GM11168 (cell line): ENCODE measurements around the gene TMEM239.

ENCODE experiments used
- in situ Hi-C: fragments of 300-500 bp; cut with MboI; formaldehyde crosslinking; loops from one replicate; pipeline ENCODE4 v1.12.0; 2022; ENCODE audit warnings: low sequenced_read_pairs; ENCODE audit not compliant: unreplicated experiment

Gene TMEM239

GRCh38 chr20:2840967-2841531 lies 24.9 kb downstream of the TMEM239 start:
- in situ Hi-C loops, result no loop called here

GRCh38 chr20:2845607-2846006 lies 29.4 kb downstream of the TMEM239 start:
- in situ Hi-C loops, result no loop called here

GRCh38 chr20:2846698-2847097 lies 30.5 kb downstream of the TMEM239 start:
- in situ Hi-C loops, result no loop called here

DNA sequence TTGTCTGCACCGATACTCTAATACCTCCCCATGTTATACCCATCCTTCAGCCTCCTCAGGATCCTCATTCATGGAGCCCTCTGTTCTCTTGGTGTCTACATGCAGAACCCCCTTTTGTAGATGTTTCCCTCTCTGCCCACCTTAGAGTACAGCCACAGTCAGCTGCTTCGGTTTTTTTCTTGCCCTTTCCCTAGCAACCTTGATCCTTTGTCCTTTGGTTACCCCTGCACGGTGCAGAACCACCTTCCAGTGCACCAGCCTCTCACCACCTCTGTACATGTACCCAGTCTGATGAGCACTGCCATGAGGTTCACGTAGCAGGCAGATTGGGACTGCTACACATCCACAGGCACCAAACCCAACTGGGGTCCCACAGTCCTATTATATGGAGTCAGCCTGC lies 31.6 kb downstream of the TMEM239 start:
- in situ Hi-C loops, result no loop called here

GRCh38 chr20:2849529-2849928 lies 33.4 kb downstream of the TMEM239 start:
- in situ Hi-C loops, result no loop called here

- in situ Hi-C loops, result no loop called here
Measured at GRCh38 chr20:2851086-2851485, 34.9 kb downstream of the TMEM239 start.

GRCh38 chr20:2858591-2858990 lies 42.4 kb downstream of the TMEM239 start:
- in situ Hi-C loops, result no loop called here

DNA sequence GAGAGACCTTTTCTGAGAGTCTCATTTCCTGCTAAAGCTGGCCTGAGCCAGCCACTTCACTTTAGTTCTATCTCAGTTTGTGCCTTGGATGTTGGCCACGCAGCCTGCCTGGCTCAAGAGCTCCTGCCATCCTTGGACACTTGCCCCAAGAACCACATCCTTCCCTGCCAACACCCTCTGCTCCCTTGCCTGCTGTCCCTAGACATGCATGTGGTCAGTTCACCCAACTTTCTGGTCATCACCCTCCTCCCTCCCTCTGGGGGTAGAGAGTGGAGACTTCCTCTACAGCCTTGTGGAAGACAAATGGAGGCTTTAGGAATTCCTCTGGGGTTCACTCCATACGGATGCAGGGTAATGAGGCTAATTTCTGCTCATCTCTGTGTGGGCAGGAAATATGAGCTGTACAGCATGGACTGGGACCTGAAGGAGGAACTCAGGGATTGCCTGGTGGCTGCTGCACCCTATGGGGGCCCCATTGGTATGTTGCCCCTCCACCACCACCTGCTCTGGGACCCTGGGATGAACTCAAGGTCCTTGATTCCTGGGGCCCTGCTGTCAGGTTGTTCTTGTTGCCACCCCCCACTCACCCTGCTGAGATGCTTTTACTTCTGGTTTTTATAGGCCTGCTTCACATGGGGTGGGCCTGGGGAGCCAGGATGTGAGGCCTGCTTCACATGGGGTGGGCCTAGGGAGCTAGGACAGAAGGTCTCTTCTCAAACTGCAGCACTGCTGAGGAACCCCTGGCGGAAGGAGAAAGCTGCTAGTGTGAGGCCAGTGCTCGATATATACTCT lies 43.4 kb downstream of the TMEM239 start:
- in situ Hi-C loops, result no loop called here

GRCh38 chr20:2864626-2865025 lies 48.5 kb downstream of the TMEM239 start:
- in situ Hi-C loops, result no loop called here

DNA sequence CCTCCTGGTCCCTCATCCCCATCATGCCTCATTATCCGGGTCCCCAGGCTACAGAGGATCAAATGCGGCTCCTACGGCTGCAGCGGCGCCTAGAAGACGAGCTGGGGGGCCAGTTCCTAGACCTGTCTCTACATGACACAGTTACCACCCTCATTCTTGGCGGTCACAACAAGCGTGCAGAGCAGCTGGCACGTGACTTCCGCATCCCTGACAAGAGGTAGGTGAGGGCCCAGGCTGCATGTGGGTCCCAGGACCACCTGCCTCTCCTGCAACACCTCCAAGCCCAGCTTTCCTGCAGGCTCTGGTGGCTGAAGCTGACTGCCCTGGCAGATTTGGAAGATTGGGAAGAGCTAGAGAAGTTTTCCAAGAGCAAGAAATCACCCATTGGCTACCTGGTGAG lies 48.9 kb downstream of the TMEM239 start:
- in situ Hi-C loops, result no loop called here

DNA sequence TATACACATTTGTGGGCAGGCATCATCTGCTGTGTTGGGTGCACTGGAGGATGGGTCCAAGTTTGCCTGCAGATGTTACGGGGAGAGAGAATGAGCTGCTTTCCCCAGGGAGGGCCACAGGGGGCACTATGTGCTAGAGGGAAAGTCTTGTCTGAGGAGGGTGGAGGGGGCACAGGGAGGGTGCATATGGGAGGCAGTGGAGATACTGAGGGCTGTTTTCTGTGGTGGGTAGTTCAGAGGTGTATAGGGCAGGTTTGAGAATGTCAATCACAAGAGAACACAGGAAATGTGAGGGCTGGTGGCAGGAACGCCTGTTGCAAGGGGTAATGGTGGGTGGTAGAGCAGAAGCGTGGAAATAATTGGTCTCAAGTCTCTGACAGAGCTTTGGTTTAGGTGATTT lies 49.5 kb downstream of the TMEM239 start:
- in situ Hi-C loops, result no loop called here

DNA sequence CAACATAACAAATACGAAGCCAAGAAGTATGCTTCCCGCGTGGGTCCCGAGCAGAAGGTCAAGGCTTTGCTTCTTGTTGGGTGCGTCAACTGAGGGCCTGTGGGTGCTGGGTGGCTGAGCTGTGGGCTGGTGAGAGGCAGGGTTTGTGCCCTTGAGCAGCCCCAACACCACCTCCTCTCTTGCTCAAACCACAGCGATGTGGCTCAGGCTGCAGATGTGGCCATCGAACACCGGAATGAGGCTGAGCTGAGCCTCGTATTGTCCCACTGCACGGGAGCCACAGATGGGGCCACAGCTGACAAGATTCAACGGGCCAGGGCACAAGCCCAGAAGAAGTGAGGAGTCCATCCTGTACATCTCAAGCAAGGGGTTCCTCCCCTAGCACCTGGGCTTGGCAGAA lies 50.1 kb downstream of the TMEM239 start:
- in situ Hi-C loops, result no loop called here

- in situ Hi-C loops, result no loop called here
Measured at GRCh38 chr20:2867081-2867864, 51.1 kb downstream of the TMEM239 start.
